NCI-H1930 (cell line): ENCODE measurements around the gene OFD1.
"Not testable (repeated sequence)": the region's sequence is repeated elsewhere in the genome, so short reads cannot be mapped to it uniquely, and the experiment has no call there.

Source experiments
- DNase-seq, 2 experiments: peaks; one replicate each; lab custom pipeline; 2025; lab: John Stamatoyannopoulos, UW

Gene OFD1

DNA sequence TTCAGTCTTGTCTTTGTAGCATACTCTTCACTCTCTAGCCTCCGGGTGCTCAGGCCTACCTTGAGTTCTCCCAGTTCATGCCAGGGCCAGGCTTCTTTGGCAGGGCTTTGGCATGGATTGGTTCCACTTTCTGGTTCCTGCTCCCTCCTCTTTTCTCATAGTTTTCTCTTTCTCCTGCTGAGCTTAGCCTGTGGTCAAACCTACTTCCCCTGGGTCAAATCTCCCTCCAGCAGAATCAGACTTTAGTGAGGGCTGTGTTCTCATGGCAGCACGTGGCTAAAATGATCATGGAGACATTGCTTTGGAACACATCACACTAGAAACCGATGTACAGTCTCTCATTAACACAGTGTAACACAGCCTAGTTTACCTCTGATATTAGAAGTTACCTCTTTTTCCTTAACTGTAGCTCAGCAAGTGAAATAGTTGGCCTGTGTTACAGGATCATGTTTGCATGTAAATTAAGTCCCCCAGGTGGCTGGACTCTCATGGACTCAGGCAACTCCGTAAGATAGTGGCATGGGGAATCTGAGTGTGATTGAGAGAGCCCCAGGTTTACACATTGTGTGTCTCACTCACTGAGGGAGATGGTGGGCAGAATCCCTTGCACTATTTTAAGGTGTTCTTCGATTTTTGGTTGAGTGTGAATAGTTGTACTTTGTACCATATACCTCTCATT lies 32.3 kb upstream of the OFD1 start:
- no peak for DNase-seq

DNA sequence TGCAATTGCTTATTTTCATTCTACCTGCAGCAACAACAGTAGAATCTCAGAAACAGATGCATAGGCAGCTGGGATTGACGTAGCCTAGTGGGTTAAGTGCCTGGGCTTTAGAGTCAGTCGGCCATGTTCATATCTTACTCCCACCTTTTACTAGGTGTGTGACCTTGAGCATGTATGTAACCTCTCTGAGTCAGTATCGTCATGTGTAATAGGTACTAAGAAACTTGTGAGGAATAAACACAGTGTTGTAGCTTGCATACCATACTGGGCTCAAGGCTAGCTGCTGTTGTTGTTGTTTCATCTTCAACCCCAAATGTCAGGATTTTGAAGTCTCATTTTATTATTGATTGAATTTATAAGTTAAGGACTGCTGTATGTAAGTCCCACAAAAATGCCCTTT lies 31.4 kb upstream of the OFD1 start:
- DNase-seq, result no peak

DNA sequence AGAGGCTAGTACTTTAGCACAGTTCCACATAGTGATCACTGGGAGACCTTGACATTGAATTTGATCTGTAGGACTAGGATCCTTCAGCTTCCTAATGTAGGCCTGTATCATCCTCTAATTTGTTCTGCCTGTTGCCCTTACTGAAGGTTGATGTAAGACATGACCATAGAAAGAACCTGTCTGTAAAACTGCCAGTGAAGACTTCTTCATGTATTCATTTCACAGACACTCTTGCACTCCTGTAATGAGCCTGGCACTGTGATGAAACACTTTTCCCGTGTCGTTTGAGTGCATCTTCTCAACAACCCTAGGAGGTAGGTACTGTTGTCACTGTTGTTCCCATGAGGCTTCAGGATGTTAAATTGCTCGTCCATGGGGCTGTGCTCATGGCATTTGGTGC lies 31.0 kb upstream of the OFD1 start:
- no peak for DNase-seq

DNA sequence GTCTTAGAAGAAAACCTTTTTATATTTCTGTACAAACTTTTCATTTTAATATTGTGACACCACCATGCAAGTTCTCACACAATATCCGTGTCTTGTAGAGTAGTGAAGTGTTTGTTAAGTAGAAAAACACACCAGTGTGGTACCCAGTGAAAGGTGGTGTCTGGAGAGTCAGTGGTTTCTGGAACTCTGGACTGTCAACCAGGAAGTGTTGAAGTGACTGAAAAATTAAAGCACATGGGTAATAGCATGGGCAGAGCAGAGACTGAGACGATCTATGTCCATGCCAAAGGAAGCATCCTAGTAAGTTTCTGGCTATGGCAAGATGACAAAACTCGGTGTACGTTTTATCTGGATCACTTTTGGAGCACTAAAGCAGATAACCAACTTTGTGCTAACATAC lies 23.4 kb upstream of the OFD1 start:
- DNase-seq, result no peak

DNA sequence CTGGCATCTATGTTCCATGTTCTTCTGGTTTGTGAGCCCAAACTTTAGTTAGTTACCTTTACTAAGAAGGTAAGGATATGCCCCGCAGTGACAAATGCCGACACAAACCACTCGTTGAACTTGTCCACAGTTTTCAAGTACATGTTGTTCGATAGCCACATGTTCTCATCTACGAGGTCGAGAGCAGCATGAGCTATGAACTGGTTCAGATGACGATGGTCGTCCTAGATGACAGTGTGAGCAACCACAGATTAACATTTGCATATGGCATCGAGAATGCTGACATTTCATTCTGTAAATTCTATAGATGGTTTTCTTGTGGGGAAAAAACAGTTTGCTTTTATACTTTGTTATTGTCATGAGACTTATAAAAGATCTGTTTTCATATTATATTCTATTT lies 18.1 kb upstream of the OFD1 start:
- no peak for DNase-seq

- DNase-seq, result no peak
These were observed 17.6 kb upstream of the OFD1 start for GRCh38 chrX:13716905-13717304.

DNA sequence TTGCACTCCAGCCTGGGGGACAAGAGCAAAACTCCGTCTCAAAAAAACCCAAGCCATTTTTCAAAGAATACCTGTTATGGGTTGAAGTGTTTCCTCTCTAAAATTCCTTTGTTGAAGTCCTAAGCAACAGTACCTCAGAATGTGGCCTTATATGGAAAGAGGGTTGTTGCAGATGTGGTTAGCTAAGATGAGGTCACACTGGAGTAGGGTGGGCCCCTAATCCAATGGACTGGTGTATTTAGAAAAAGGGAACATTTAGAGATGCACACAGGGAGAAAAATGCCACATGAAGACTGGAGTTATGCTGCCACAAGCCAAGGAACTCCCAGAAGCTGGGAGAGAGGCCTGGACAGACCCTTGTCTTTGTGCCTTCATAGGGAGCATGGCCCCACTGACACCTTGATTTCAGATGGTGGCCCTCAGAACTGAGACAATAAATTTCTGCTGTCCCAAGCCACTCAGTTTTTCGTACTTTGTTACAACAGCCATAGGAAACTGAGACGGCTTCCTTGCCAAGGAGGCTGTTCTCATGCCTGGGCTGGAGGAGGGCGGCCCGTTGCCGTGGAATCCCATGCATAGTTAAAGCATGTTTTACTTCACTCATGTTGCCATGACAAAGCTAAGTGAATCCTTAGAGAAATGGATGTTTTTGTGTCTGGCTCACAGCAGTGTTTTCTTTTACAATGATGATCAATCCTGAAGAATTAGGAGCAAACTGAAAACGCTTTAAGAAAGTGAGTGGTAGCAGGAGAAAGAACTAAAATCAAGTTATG lies 16.7 kb upstream of the OFD1 start:
- no peak for DNase-seq

- DNase-seq, result no peak
These were observed 15.2 kb upstream of the OFD1 start for GRCh38 chrX:13719192-13719856.

GRCh38 chrX:13721371-13721770 lies 13.2 kb upstream of the OFD1 start:
- DNase-seq, result no peak

GRCh38 chrX:13721819-13722519 lies 12.6 kb upstream of the OFD1 start:
- no peak for DNase-seq

DNA sequence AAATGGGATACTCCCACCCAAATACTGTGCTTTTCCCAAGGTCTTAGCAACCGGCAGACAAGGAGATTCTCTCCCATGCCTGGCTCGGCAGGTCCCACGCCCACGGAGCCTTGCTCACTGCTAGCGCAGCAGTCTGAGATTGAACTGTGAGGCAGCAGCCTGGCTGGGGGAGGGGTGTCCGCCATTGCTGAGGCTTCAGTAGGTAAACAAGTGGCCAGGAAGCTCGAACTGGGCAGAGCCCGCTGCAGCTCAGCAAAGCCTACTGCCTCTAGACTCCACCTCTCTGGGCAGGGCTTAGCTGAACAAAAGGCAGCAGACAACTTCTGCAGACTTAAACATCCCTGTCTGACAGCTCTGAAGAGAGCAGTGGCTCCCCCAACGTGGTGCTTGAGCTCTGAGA lies 9.7 kb upstream of the OFD1 start:
- not testable (repeated sequence) for DNase-seq

- DNase-seq, result not testable (repeated sequence)
These were observed 8.0 kb upstream of the OFD1 start for GRCh38 chrX:13726583-13726982.

DNA sequence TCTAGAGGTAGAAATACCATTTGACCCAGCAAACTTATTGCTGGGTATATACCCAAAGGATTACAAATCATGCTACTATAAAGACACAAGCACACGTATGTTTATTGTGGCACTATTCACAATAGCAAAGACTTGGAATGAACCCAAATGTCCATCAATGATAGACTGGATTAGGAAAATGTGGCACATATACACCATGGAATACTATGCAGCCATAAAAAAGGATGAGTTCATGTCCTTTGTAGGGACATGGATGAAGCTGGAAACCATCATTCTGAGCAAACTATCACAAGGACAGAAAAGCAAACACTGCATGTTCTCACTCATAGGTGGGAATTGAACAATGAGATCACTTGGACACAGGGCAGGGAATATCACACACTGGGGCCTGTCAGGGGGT lies 4.0 kb upstream of the OFD1 start:
- not testable (repeated sequence) for DNase-seq

- no peak for DNase-seq
These were observed 2.1 kb upstream of the OFD1 start for GRCh38 chrX:13732246-13733067.

GRCh38 chrX:13733506-13733905 lies 1.0 kb upstream of the OFD1 start:
- no peak for DNase-seq

DNA sequence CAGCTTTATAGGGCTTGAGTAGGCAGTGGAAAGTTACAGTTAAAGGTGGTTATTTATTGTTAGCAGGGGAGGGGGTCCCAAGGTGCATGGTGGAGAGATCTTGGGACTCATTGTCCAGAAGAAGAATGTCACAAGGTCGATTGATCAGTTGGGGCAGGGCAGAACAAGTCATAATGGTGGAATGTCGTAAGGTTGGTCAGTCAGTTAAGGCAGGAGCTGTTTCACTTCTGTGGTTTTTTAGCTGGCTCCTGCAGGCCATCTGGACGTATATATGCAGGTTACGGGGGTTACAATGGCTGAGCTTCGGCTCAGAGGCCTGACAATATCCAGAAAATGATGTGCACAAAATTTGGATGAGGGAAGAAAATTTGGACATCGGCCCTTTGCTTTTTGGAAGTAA lies 7.1 kb downstream of the OFD1 start:
- no peak for DNase-seq

DNA sequence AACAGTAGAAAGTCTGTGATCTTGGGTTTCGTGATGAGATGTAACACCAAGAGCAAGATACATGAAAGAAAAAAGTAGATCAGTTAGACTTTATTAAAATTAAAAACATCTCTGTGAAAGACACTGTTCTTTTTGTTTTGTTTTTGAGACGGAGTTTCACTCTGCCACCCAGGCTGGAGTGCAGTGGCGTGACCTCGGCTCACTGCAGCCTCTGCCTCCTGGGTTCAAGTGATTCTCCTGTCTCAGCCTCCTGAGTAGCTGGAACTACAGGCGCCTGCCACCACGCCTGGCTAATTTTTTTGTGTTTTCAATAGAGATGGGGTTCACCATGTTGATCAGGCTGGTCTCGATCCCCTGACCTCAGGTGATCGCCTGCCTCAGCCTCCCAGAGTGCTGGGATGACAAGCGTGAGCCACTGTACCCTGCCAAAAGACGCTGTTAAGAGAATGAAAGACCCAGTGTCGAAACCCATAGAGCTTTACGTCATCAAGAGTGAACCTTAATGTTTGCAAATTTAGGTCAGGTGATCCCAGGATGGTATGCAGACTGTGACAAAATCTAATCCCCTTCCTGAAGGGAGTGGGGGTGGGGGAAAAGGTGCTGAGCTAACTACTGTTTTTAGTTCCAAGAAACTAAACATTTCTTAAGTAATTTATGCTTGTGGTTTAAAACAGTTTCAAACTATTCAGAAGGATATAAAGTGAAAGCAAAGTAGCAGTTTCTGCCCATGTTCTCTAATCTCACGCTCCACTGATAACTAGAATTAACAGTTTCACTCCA lies 8.0 kb downstream of the OFD1 start:
- DNase-seq, result no peak

DNA sequence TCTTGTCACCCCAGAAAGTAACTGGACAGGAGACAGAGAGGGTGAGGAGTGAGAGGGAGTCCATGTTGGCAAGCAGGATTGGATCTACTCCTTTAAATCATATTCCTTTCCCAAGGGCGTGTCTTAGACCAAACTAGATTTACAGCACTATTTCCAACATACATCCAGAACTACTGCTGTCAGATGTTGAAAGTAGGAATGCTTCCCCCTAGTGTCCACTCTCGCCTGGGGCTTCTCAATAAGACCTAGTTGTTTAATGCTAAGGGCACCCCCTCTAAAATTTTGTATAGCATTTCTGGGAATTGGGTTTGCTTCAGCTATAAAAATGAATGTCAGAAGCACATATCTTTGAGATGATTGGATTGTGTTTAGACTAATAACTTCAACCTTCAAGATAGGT lies 13.3 kb downstream of the OFD1 start:
- DNase-seq, result no peak

DNA sequence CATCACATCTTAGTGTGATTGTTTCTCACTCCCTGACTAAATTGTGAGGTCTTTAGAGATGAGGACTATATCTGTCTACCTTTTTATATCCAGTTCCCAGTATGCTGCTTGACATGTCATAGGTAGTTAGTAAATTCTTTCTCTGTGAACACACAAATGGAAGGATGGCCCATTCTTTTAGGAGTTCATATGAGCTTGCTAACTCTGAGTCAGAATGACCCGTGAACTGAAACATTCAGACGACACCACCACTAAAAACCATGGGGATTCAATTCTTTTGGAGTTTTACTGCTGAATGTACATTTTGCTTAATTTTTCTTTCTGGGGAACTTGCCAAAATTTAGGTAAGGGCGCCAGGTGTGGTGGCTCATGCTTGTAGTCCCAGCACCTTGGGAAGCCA lies 13.9 kb downstream of the OFD1 start:
- DNase-seq, result no peak

DNA sequence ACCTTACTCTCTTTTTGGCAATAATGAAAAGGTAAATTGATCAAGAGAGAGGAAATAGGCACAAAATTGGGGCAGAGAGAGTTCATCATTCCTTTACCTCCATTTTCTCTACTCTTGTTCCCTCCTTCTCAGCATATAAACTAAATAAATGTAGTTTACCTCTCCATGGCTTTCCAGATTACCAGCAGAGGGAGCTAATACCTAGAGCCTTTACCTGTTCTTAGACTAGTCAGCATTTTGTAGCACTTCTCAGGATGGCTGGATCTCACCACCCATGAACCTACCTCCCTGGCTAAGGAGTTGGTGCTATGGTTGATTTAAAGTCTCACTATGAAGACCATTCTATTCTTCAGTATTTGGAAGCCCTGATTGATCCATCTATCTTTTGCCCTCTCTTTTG lies 15.7 kb downstream of the OFD1 start:
- DNase-seq, result peak; percentile 3 to 15

DNA sequence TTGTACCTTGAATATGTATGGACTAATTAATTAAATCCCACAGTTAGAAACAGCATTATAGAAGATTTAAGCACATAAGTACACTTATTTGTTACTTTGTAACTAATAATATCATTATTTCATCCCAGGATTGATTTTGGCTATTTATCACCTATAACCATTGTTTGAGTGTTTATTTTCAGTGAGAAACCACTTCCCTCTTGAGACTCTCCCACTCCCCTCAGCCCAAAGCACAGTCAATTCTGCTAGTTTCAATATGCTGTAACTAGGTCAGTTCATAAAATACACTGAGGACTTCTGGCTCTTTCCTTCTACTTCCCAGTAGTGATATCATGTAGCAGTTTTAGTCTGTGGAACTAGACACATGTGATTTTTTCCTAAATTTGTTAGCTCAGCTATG lies 16.3 kb downstream of the OFD1 start:
- no peak for DNase-seq
